G401 (cell line): ENCODE measurements around the gene SHROOM3. TPM values are rescaled to one million over a fixed set of nuclear protein-coding genes. Genes with fewer than 3 reads are reported as not detected.
"Not testable (repeated sequence)": the region's sequence is repeated elsewhere in the genome, so short reads cannot be mapped to it uniquely, and the experiment has no call there.

Experiments used
- DNase-seq: peaks from one replicate; pipeline ENCODE4 v3.0.0-alpha.2; 2015; ENCODE audit warnings: low spot score
- in situ Hi-C: cut with HindIII; loops from 2 replicates; pipeline ENCODE4 v1.10.0; 2016; ENCODE audit warnings: low sequenced_read_pairs, mixed read lengths
- total RNA-seq: library from RNA; depleted of rRNA; stranded (reverse); fragments of >200 nt; shearing (Covaris generic); gene quantifications from 2 replicates; pipeline ENCODE4 v1.2.3, GENCODE V29; 2014; rRNA removed

SHROOM3 gene
- 58.4 and 66.0 TPM in 2 replicates for total RNA-seq

- in situ Hi-C loops: no loop called here
- no peak for DNase-seq
These were observed at the start of gene SHROOM3 for GRCh38 chr4:76434901-76435527. Gene SHROOM3 (plus strand): TSS chr4:76435229. CDS start chr4:76436053, 824 bp downstream.

- in situ Hi-C loops: no loop called here
- DNase-seq: no peak
These were observed 49.1 kb upstream of the SHROOM3 start for GRCh38 chr4:76385974-76386373.

GRCh38 chr4:76386566-76387305, 48.3 kb upstream of the SHROOM3 start:
- DNase-seq: no peak
- in situ Hi-C loops: no loop called here

GRCh38 chr4:76388160-76388908, 46.7 kb upstream of the SHROOM3 start:
- DNase-seq: no peak
- in situ Hi-C loops: no loop called here

GRCh38 chr4:76401654-76402053, 33.4 kb upstream of the SHROOM3 start:
- DNase-seq: no peak

GRCh38 chr4:76406081-76406480, 28.9 kb upstream of the SHROOM3 start:
- no peak for DNase-seq
- in situ Hi-C loops: no loop called here

More at GRCh38 chr4:76401654-76402053, 33.4 kb upstream of the SHROOM3 start:
- in situ Hi-C loops: no loop called here

GRCh38 chr4:76407440-76408119, 27.4 kb upstream of the SHROOM3 start:
- in situ Hi-C loops: no loop called here
- no peak for DNase-seq

GRCh38 chr4:76410636-76411035, 24.4 kb upstream of the SHROOM3 start:
- DNase-seq: no peak
- in situ Hi-C loops: no loop called here

GRCh38 chr4:76420188-76420761, 14.8 kb upstream of the SHROOM3 start:
- in situ Hi-C loops: no loop called here
- DNase-seq: peak; percentile 8

- in situ Hi-C loops: no loop called here
- no peak for DNase-seq
These were observed 14.1 kb upstream of the SHROOM3 start, which contains the start of gene CCDC158 for GRCh38 chr4:76420762-76421581. Gene CCDC158 (minus strand): TSS chr4:76421141. CDS start chr4:76403207, 17,934 bp downstream.

GRCh38 chr4:76423159-76423558, 11.9 kb upstream of the SHROOM3 start:
- in situ Hi-C loops: not testable (repeated sequence)

GRCh38 chr4:76426272-76426671, 8.8 kb upstream of the SHROOM3 start:
- in situ Hi-C loops: no loop called here
- no peak for DNase-seq

More at GRCh38 chr4:76423159-76423558, 11.9 kb upstream of the SHROOM3 start:
- DNase-seq: not testable (repeated sequence)

GRCh38 chr4:76429636-76430035, 5.4 kb upstream of the SHROOM3 start:
- in situ Hi-C loops: no loop called here
- DNase-seq: no peak

- peak; percentile 61 for DNase-seq
- in situ Hi-C loops: no loop called here
These were observed 4.3 kb upstream of the SHROOM3 start for GRCh38 chr4:76430519-76431388.

GRCh38 chr4:76435528-76436319, 695 bp downstream of the SHROOM3 start:
- in situ Hi-C loops: no loop called here
- DNase-seq: no peak

- DNase-seq: no peak
- in situ Hi-C loops: no loop called here
These were observed 4.5 kb downstream of the SHROOM3 start for GRCh38 chr4:76439491-76439890.

GRCh38 chr4:76441881-76442280, 6.9 kb downstream of the SHROOM3 start:
- in situ Hi-C loops: no loop called here
- no peak for DNase-seq
